GM12801 (cell line): Measurements from ENCODE around the gene LRRC45.

ENCODE experiments used
- TF ChIP-seq, protein P1 (sequence below): IDR thresholded peaks from one replicate; pipeline ENCODE4 v1.5.1; 2011; ENCODE audit warnings: control low read depth; ENCODE audit not compliant: insufficient read length; ENCODE audit errors: extremely low read depth

The LRRC45 gene

GRCh38 chr17:81996232-81996756 is 26.8 kb upstream of the LRRC45 start:
- TF ChIP-seq, protein P1, sequence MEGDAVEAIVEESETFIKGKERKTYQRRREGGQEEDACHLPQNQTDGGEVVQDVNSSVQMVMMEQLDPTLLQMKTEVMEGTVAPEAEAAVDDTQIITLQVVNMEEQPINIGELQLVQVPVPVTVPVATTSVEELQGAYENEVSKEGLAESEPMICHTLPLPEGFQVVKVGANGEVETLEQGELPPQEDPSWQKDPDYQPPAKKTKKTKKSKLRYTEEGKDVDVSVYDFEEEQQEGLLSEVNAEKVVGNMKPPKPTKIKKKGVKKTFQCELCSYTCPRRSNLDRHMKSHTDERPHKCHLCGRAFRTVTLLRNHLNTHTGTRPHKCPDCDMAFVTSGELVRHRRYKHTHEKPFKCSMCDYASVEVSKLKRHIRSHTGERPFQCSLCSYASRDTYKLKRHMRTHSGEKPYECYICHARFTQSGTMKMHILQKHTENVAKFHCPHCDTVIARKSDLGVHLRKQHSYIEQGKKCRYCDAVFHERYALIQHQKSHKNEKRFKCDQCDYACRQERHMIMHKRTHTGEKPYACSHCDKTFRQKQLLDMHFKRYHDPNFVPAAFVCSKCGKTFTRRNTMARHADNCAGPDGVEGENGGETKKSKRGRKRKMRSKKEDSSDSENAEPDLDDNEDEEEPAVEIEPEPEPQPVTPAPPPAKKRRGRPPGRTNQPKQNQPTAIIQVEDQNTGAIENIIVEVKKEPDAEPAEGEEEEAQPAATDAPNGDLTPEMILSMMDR, result no peak

DNA sequence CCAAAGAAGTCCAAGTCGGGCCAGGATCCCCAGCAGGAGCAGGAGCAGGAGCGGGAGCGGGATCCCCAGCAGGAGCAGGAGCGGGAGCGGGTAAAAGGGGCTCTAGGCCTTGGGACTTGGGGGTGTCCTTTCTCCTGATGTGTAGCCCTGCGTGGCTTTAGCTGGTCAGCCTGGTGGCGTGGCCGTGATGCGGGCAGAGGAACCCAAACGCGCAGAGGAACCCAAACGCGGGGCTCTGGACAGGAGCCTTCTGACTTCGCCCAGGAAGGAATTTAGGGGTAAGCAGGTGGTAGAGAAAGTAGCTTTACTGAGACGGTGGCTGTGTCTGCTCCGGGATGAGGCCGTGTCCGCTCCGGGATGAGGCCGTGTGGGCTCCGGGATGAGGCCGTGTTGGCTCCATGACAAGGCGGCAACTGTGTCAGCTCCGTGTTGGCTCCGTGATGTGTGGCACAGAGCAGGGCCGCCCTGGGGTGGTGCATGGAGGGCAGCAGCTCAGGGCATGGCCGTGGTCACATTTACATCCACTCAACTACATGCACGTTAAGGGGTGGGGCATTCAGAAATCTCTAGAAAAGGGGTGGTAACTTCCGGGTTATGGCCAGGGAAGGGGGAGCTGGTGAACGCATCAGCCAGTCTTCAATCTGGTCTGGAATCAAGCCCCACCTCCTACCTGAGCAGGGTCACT is 26.2 kb upstream of the LRRC45 start:
- TF ChIP-seq, protein P1, result no peak

- TF ChIP-seq, protein P1, result no peak
Observed at GRCh38 chr17:81998212-81998611, 24.9 kb upstream of the LRRC45 start.

DNA sequence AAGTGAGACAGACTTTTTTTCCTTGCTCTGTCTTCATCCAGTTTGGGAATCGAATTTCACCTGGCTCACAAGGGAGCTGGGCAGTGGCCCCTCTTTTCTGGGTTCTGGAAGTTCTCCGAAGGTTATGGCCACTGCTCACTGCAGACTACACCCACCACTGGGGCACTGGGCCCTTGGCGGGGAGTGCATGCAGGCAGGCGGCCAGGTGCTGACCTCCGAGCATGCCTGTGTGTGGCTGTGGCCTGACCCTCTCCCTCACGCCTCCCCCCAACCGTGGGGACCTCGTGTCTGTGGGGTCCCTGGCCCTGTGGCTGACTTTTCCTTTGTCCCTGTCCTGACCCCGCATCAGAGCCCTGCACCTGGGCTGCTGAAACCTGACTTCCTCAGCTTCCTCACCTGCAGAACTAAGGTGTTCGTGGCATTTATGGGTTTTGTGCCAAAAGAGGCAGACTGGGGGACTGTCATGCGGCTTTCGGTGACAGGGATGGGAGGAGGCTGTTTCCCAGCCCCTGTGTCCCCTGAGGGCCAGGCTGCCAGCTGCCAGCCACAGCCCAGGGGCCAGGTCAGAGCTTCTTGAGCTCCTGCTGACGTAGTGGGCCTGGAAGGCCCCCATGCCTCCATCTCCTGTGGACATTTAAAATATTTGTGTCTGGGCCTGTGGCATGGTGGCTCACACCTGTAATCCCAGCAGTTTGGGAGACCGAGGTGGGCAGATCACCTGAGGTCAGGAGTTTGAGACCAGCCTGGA is 24.2 kb upstream of the LRRC45 start:
- TF ChIP-seq, protein P1, result no peak

DNA sequence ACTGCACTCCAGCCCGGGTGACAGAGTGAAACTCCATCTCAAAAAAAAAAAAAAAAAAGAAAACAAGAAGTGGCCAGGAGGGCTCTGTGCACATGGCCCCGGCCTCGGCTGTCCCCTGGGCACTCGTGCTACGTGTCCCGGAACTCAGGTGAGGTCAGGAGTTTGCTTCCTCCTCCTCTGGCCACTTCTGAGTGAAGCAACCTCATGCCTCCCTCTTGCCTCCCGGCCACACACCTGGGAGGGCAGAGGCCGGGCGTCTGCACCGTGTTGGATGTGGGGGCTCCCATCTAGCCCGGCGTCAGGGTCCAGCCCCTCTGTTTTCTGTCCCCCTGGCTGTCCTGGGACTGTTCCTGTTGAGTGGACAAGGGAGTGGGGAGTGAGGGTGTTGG is 23.5 kb upstream of the LRRC45 start:
- TF ChIP-seq, protein P1, result no peak

GRCh38 chr17:81999976-82000802 is 22.9 kb upstream of the LRRC45 start:
- TF ChIP-seq, protein P1, result no peak
